Measurements from ENCODE around the gene ARHGAP24. TPM values are rescaled to one million over a fixed set of nuclear protein-coding genes. Genes with fewer than 3 reads are reported as not detected.

The ARHGAP24 gene
- polyA plus RNA-seq, 2 of the 4 experiments (the other 2 are of a cell fraction), result 1.7 to 12.1 TPM

DNA sequence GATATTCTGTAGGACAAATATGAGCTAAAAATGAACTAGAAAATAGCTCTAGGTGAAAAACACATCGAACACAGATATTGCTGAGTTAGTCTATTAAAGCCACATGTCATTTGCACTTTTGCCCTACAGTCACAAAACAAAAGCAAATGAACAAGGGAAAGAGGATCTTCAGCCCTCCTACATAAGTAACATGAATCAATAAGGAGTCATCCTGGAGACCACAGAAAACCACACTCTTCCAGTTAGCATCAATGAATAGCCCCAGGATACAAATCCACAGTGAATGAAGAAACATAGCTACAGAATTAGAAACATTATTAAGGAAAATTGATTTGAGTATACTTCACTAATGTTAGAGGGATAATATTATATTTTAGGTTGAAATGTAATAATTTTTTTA lies 573.5 kb downstream of the ARHGAP24 start:
- no peak overlapping the region for H3K4me2 ChIP-seq
- FAIRE-seq (no peak), DNase-seq (ENCODE audit: low read depth in 1 of 2, low spot score in 1 of 2) (no peak), ATAC-seq (no peak)
- TF ChIP-seq HOXB5 (CRISPR knock-in tag; IDR thresholded peaks at IDR 0.05), result no peak
- no peak for TF ChIP-seq ZNF302 (CRISPR knock-in tag; IDR thresholded peaks at IDR 0.05)
- TF ChIP-seq HDAC2 (IDR thresholded peaks at IDR 0.05), result no peak
- TF ChIP-seq TFCP2L1 (CRISPR knock-in tag; IDR thresholded peaks at IDR 0.05), result no peak
- no peak for TF ChIP-seq CBX2 (IDR thresholded peaks at IDR 0.05; ENCODE audit: borderline replicate concordance, low read depth)
- no peak for TF ChIP-seq HOXB13 (CRISPR knock-in tag; IDR thresholded peaks at IDR 0.05; ENCODE audit: low read depth)
- TF ChIP-seq, protein P1, sequence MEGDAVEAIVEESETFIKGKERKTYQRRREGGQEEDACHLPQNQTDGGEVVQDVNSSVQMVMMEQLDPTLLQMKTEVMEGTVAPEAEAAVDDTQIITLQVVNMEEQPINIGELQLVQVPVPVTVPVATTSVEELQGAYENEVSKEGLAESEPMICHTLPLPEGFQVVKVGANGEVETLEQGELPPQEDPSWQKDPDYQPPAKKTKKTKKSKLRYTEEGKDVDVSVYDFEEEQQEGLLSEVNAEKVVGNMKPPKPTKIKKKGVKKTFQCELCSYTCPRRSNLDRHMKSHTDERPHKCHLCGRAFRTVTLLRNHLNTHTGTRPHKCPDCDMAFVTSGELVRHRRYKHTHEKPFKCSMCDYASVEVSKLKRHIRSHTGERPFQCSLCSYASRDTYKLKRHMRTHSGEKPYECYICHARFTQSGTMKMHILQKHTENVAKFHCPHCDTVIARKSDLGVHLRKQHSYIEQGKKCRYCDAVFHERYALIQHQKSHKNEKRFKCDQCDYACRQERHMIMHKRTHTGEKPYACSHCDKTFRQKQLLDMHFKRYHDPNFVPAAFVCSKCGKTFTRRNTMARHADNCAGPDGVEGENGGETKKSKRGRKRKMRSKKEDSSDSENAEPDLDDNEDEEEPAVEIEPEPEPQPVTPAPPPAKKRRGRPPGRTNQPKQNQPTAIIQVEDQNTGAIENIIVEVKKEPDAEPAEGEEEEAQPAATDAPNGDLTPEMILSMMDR (IDR thresholded peaks at IDR 0.05), result no peak
- no peak for TF ChIP-seq POLR2AphosphoS2 (conservative IDR thresholded peaks at IDR 0.05; ENCODE audit: low read length)
- no peak for TF ChIP-seq RARB (CRISPR knock-in tag; IDR thresholded peaks at IDR 0.05)
- CTCF ChIA-PET, result interaction anchor here (1.1 to 4.7 kb wide), 2 partner anchors 252 to 260 kb away, joined by 3 to 23 read pairs; no protein-coding TSS in a partner anchor
- no peak overlapping the region for H3K27ac ChIP-seq
- H3K9me3 ChIP-seq, result no peaks in the 10 kb centered on the region
- H3K4me3 ChIP-seq, result no peak overlapping the region
- POLR2A ChIA-PET, result no interaction called here
- 39% methylated on average over 1 of the region's 1 CpG for WGBS (ENCODE audit: missing lambda C conversion rate)
- peaks cover under 1% of the 10 kb centered on the region; the same call in 1 of the 3 replicates for H3K4me1 ChIP-seq

DNA sequence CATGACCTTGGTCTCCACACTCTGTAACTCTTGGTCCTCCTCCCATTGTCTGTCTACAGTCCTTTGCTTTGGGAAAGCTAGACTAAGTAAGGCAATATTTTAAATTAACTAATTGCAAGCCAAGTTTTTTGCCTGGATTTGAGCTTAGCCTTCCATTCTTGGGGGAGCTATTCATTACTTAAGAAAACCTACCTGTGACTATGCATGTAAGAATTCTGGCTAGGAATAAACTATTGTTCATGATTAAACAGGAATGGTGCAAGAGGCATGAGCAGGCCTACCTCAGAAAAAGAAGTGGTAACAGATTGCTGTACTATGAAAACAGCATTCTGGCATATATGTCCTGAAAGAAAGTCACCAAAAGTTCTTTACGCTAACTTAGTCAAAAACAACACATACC lies 575.5 kb downstream of the ARHGAP24 start:
- Histone ChIP-seq H3K4me2 (no peak overlapping the region), H3K27ac (no peak overlapping the region), H3K9me3 (no peaks in the 10 kb centered on the region), H3K4me3 (no peak overlapping the region), H3K4me1 (peaks cover 8% of the 10 kb centered on the region; the same call in 1 of the 3 replicates)
- FAIRE-seq, result no peak
- ChIA-PET POLR2A (no interaction called here), CTCF (interaction anchor here (4.7 kb wide), 1 partner anchor 254 kb away, joined by 23 read pairs; no protein-coding TSS in a partner anchor)
- WGBS (ENCODE audit: missing lambda C conversion rate), result 93% methylated on average over 1 of the region's 1 CpG
- DNase-seq (ENCODE audit: low read depth in 1 of 2, low spot score in 1 of 2), result no peak
- ATAC-seq, result no peak
- TF ChIP-seq FOSL2 (IDR thresholded peaks at IDR 0.05) (no peak), FOSL2 (CRISPR knock-in tag; IDR thresholded peaks at IDR 0.05) (no peak), PHF8 (IDR thresholded peaks at IDR 0.05; ENCODE audit: borderline replicate concordance, low read depth) (no peak), RAD21 (conservative IDR thresholded peaks at IDR 0.05 in 1 of 2, IDR thresholded peaks at IDR 0.05 in 1 of 2) (no peak), NPAS2 (CRISPR knock-in tag; IDR thresholded peaks at IDR 0.05; ENCODE audit: borderline replicate concordance) (no peak), CBX8 (IDR thresholded peaks at IDR 0.05) (no peak), ZC3H11A (IDR thresholded peaks at IDR 0.05) (no peak), EHF (CRISPR knock-in tag; IDR thresholded peaks at IDR 0.05) (no peak), RARB (CRISPR knock-in tag; IDR thresholded peaks at IDR 0.05) (no peak)
- TF ChIP-seq, protein P2, sequence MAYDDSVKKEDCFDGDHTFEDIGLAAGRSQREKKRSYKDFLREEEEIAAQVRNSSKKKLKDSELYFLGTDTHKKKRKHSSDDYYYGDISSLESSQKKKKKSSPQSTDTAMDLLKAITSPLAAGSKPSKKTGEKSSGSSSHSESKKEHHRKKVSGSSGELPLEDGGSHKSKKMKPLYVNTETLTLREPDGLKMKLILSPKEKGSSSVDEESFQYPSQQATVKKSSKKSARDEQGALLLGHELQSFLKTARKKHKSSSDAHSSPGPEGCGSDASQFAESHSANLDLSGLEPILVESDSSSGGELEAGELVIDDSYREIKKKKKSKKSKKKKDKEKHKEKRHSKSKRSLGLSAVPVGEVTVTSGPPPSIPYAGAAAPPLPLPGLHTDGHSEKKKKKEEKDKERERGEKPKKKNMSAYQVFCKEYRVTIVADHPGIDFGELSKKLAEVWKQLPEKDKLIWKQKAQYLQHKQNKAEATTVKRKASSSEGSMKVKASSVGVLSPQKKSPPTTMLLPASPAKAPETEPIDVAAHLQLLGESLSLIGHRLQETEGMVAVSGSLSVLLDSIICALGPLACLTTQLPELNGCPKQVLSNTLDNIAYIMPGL (CRISPR knock-in tag; IDR thresholded peaks at IDR 0.05; ENCODE audit: borderline replicate concordance), result no peak
- TF ChIP-seq, protein P3, sequence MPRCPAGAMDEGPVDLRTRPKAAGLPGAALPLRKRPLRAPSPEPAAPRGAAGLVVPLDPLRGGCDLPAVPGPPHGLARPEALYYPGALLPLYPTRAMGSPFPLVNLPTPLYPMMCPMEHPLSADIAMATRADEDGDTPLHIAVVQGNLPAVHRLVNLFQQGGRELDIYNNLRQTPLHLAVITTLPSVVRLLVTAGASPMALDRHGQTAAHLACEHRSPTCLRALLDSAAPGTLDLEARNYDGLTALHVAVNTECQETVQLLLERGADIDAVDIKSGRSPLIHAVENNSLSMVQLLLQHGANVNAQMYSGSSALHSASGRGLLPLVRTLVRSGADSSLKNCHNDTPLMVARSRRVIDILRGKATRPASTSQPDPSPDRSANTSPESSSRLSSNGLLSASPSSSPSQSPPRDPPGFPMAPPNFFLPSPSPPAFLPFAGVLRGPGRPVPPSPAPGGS (IDR thresholded peaks at IDR 0.05), result no peak
- TF ChIP-seq, protein P1 (IDR thresholded peaks at IDR 0.05), result no peak
- TF ChIP-seq, protein P4, sequence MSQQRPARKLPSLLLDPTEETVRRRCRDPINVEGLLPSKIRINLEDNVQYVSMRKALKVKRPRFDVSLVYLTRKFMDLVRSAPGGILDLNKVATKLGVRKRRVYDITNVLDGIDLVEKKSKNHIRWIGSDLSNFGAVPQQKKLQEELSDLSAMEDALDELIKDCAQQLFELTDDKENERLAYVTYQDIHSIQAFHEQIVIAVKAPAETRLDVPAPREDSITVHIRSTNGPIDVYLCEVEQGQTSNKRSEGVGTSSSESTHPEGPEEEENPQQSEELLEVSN (IDR thresholded peaks at IDR 0.05; ENCODE audit: borderline replicate concordance, low read depth), result no peak

Small RNAs within 50 kb of the gene (small RNA-seq; reads per million reads assigned to genes)
- gene MIR4451, result 0 reads per million in 6 experiments

All from A549 (cell line).